NOMO-1 treated with dmso at 0.1 percent for 144 hours (cell line): Measurements from ENCODE around the gene NECAB2.

Experiments used
- DNase-seq: peaks from one replicate; lab custom pipeline; 2025; ENCODE audit not compliant: unreplicated experiment; lab: John Stamatoyannopoulos, UW

The NECAB2 gene

DNA sequence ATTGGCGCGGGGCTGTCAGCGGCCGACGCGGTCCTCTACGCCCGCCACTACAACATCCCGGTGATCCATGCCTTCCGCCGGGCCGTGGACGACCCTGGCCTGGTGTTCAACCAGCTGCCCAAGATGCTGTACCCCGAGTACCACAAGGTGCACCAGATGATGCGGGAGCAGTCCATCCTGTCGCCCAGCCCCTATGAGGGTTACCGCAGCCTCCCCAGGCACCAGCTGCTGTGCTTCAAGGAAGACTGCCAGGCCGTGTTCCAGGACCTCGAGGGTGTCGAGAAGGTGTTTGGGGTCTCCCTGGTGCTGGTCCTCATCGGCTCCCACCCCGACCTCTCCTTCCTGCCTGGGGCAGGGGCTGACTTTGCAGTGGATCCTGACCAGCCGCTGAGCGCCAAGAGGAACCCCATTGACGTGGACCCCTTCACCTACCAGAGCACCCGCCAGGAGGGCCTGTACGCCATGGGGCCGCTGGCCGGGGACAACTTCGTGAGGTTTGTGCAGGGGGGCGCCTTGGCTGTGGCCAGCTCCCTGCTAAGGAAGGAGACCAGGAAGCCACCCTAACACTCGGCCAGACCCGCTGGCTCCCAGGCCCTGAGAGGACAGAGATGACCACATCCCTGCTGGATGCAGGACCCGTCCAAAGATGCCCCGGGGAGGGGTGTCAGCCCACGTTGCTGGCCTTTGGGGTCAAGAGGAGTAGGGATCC lies 2.4 kb upstream of the NECAB2 start:
- DNase-seq = no peak

- DNase-seq = no peak
Observed at GRCh38 chr16:83966153-83966696, 1.8 kb upstream of the NECAB2 start.

DNA sequence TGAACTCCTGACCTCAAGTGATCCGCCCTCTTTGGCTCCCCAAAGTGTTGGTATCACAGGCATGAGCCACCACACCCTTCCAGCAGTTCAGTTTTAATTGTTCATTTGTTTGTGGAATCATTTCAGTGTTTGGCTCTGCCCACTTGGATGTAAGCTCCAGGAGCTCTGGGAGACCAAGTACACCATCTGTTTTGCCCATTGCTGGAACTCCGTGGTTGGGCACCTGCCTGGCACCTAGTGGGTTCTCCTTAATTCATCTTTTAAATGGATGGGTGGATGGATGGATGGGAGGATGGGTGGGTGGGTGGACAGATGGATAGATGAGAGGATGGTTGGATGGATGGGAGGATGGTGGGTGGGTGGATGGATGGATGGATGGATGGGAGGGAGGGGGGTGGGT lies 953 bp upstream of the NECAB2 start:
- DNase-seq = no peak

DNA sequence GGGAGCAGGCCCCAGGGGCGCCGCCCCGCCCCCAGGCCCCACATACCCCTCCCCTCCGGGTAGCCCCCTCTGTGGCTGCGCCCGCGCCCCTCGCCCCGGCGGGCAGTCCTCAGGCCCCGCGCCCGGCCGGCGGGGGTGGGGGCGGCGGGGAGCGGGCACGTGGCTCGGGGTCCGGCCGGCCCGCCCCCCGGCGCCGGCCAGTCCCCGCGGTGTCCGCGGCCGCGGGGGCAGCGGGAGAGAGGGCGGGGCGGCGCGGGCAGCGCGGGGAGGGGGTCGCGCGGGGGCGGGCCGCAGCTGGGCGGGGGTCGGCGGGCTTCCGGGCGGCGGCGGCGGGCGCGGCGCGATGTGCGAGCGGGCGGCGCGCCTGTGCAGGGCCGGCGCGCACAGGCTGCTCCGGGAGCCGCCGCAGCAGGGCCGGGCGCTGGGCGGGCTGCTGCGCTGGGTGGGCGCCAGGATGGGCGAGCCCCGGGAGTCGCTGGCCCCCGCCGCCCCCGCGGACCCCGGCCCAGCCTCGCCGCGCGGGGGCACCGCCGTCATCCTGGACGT lies 335 bp downstream of the NECAB2 start:
- no peak for DNase-seq

DNA sequence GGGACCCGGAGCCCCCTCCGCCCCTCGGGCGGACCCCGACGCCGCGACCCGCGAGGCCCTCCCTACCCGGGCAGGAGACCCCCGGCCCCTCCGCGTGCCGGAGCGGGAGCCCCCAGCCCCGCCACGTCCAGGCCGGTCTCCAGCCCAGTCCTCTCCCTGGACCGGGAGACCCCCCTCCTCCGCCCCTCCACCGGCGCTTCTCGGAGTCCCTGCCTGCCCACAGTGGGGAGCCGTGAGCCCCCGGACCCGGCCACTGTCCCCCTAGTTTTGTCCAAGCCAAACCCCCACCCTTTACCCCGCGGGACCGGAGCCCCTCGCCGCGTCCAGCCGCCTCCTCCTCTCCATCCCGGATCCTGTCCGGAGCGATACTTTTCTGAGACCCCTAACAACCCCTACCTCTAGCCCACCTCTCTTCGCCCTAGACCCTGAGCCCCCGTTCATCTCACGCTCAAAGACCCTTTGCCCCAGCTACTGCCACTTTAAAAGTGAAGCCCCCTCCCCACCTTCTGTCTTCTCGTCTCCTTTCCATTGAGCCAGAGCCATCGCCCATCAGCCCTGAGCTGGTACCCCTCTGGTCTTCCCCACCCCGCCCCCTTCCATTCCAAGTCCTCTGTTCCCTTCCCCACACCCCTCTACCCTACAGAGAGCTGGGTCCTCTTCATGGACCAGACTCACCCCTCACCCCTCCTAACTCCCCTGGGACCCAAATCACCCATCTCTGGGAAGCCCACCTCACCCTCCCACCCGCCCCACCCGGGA lies 1.0 kb downstream of the NECAB2 start:
- no peak for DNase-seq

DNA sequence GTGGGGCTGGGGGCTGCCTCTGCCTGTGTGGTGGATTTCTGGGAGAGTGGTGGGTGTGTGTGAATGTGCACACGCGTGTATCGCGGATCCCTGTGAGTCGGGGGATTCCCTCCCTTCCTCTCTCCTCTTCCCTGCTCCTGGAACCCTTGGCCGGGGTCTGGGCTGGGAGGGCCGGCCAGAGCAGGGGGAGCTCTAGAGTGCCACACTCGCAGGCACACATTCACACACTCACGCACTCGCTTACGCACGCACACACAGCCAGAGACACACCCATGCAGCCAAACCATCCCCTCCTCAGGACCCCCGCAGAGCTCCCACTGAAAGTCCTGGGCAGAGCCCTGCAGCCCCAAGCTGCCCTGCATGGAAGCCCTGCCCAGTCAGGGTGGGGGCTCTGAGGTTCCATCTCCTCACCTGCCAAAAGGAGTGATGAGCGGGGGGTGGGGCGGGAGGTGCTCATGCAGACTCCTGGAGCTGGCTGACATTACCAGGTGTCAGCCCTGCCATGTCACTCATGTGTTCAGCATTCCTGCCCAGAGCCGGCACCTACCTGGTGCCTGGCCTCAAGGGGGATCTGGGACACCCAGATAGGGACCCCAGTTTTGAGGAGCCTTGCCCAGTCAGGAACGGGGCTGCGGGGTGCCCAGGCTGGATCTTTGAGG lies 1.9 kb downstream of the NECAB2 start:
- DNase-seq = no peak

DNA sequence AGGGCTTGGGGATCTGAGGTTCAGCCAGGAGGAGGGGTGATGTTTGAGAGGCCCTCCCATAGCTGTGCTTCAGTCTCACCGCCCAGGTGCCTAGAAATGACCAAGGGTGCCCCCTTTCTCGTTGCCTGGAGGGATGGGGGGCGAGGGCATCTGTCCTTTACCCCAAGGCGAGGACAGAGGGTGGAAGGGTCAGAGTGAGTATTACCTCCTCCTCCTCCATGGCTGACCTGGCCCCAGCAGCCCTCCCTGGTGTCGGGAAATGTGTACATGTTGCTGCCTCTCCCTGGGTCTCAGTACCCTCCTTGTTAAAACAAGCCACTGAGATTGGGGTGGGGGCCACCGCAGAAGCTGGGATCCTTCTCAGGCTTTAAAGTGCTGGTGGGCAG lies 2.4 kb downstream of the NECAB2 start:
- no peak for DNase-seq

DNA sequence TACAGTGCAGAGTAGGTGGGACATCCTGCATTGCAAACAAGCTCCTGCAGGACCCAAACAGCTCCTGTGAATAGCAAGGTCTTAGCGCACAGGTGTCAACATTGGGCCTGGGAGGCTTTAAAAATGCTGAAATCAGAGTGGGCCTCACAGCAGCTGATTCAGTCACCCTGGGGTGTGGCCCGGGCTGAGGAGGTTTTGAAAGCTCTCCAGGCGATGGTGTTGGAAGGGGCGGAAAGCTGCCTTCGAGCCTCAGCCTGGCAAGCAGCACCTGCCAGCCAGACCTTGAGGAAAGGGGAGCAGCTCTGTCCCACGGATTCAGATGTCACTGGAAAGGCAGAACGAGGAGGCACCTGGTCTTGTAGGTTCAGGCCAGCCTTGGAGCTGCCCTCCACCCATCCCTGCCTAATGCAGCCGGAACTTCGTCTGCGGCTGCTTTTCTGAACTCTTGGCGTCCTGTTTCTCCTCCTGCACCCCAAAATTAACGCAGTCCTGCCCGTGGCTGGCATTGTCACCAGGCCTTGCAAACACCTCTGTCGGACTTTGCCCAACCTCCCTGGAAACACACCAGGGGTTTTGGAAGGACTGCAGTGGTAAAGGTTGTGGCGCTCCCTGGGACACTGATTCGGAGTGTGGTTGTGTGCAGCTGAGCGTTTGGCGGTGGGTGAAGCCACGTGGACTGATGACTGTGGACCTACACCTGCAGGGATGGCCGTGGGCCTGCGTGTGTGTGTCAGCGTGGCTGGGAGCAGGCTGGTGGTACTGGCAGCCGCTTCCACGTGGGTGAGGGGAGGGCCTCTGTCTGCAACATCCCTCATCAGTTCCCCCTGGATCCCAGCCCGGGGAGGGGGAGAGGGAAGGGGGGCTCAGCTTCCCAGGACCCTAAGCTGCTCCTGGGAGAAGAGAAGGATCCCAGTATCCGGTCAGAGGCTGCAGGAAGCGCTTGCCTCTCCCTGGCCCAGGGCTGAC lies 3.4 kb downstream of the NECAB2 start:
- DNase-seq = no peak

- DNase-seq = no peak
Observed at GRCh38 chr16:83972256-83973008, 4.4 kb downstream of the NECAB2 start.

DNA sequence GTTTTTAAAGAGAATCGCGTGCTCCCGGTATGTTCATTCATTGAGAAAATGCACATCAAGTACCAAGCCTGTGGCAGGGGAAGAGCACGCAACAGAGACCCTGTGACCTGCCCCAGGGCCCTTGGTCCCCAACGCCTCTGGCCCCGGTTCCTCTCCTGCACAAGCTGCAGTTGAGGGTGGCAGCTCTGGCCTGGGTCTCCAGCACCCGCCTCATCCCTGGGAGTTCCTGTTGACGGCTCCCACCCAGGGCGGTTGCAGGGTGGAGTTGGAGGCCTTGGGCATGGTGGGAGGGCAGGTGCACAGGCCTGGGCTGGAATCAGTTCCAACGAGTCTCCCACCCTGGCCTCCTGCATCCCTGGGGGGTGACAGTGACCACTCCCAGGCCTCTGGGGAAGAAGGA lies 5.0 kb downstream of the NECAB2 start:
- DNase-seq = no peak

DNA sequence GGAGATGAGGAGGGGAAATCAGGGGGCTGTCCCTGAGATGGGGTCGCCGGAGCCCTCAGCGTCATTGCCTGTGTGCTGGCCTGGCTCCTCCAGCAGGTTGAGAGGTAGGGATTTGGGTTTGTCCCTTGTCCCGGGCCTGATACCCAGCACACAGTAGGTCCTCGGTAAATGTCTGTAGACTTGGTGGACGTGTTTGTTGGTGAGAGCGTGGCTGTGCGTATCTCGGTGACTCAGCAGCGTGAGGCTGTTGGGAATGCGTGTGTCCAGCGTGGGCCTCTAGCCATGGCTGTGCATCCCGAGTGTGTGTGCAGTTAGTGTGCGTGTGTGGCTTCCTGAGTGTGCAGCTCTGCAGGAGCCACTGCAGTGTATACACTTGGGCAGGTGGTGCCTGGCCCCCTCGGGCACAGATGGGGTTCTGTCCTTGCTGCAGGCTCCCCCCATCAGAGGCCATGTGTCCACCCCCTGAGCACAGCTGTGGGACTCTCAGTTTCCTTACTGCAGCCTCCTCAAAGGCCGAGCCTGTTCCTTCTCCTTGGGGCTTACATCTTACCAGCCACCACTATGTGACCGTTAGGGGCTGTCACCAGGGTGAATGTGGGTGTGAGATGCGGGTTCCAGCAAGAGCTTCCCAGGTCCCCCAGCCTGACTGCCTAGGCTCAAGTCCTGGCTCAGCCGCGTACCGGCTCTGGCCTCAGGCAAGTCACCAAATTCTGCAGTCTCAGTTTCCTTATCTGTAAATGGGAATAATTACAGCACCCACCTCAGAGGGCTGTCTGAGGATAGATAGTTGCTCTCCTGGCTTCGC lies 5.7 kb downstream of the NECAB2 start:
- DNase-seq = no peak

DNA sequence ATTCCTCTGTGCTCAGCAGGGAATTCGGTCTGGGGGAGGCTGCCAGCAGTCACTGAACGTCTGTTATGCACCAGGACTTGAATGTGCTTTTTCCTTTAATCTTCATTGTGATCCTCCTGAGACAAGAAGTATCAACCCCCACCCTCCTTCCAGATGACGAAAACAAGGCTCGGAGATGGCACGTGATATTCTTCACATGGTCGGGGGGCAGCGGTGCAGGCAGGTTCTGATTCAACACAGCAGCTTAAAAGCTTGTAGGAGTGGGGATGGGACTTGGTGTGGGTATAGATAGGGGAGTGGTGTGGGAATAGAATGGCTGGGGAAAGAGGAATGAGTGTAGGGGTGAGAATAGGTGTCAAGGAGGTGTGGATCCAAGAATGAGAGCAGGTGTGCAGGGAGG lies 6.4 kb downstream of the NECAB2 start:
- DNase-seq = no peak

GRCh38 chr16:83975590-83976260 lies 7.7 kb downstream of the NECAB2 start:
- no peak for DNase-seq

DNA sequence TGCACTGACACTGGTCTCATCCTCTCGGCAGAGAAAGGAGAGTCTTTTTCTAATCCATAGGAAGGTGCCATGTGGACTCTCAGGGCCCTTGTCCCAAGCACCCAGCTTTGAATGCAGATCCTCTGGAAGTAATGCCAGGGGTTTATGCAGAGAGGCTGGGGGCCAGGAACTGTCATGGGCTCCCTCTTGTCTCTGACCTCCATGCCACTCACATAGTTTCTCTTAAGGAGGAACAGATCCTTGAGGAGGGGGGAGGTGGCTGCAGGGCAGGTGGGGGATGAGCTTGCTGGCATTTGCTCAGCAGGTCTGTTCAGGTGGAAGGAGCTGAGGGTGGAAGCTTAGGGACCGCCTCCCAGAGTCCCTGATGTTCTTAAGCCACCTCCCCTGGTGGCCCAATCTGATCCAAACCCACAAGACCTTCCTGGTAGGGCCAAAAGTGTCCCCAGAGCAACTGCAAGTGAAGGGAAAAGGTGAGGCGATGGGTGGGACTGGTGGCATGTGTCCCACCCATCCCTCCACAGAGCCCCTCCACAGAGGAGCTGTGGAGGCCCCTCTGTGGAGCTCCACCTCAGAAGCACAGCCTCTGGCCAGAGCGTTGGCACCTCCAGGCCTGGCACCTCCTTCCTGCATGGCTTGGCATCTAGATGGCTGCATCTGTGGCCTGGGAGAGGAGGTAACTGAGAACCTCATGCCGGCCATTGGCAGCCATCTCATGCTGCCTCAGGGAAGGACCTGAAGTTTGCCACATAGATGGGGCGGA lies 9.2 kb downstream of the NECAB2 start:
- no peak for DNase-seq

- no peak for DNase-seq
Observed at GRCh38 chr16:83978401-83978904, 10.4 kb downstream of the NECAB2 start.

GRCh38 chr16:83979441-83979840 lies 11.4 kb downstream of the NECAB2 start:
- DNase-seq = no peak

- no peak for DNase-seq
Observed at GRCh38 chr16:83980794-83981193, 12.8 kb downstream of the NECAB2 start.
